Sigmoid colon (tissue), 7 donors: ENCODE measurements around the gene JAKMIP1. TPM values are rescaled to one million over a fixed set of nuclear protein-coding genes. Genes with fewer than 3 reads are reported as not detected.
A peak's percentile ranks its signal among the peaks of the same experiment; 100 is the strongest.

Experiments used
- DNase-seq: peaks from one replicate; pipeline ENCODE4 v3.0.0-alpha.2; 2019
- H3K27ac ChIP-seq, 4 donors: fragments of 200-600 bp; sonication (generic); one replicate each; pipeline ENCODE4 v1.5.1; 2016 to 2019; ENCODE audit warnings: mild to moderate bottlenecking in 1 of 4
- H3K27me3 ChIP-seq, 3 donors: fragments of 200-600 bp; sonication (generic); one replicate each; pipeline ENCODE4 v1.5.1; 2019; ENCODE audit warnings: mild to moderate bottlenecking in 1 of 3
- H3K36me3 ChIP-seq, 4 donors: fragments of 200-600 bp; sonication (generic); one replicate each; pipeline ENCODE4 v1.5.1; 2016 to 2019
- H3K4me1 ChIP-seq, 4 donors: fragments of 200-600 bp; sonication (generic); one replicate each; pipeline ENCODE4 v1.5.1; 2017 to 2019
- H3K4me3 ChIP-seq, 4 donors: fragments of 200-600 bp; sonication (generic); one replicate each; pipeline ENCODE4 v1.5.1; 2017 to 2019; ENCODE audit warnings: mild to moderate bottlenecking in 2 of 4, moderate library complexity in 1 of 4
- H3K9me3 ChIP-seq, 4 donors: fragments of 200-600 bp in 3 of 4; sonication (generic) in 3 of 4; one replicate each; pipeline versions ENCODE4 v1.5.1 to v1.6.1; 2013 to 2019
- EP300 ChIP-seq, 4 donors: sonication (generic); formaldehyde crosslinking; IDR thresholded peaks; one replicate each; pipeline ENCODE4 v1.6.1; 2017; ENCODE audit warnings: antibody characterized with exemption in 4 of 4
- POLR2A ChIP-seq, 2 donors: fragments of 450-650 bp; IDR thresholded peaks; one replicate each; pipeline ENCODE4 v1.6.1; 2016; ENCODE audit warnings: antibody characterized with exemption in 2 of 2, mild to moderate bottlenecking in 2 of 2, moderate library complexity in 2 of 2
- POLR2AphosphoS5 ChIP-seq, 4 donors: sonication (generic); formaldehyde crosslinking; IDR thresholded peaks; one replicate each; pipeline ENCODE4 v1.6.1; 2017; ENCODE audit warnings: antibody characterized with exemption in 4 of 4
- WGBS, 2 donors: extraction: QIAGEN DNeasy Blood & Tissue Kit; methylation state at CpG; one replicate each; pipeline ENCODE4 v1.1.7; 2013; 5-methylcytosine and 5-hydroxymethylcytosine counted together
- intact Hi-C: fragments of 100-400 bp; cut with DNase I; formaldehyde crosslinking; loops from one replicate; pipeline ENCODE4 v1.15.1; 2023
- polyA plus RNA-seq, 3 donors: library from polyadenylated mRNA; stranded (reverse); fragments of 200-250 nt; gene quantifications; one replicate each; pipeline ENCODE4 v1.2.3, GENCODE V29; 2013
- total RNA-seq, 4 donors: library from RNA; depleted of rRNA; stranded (reverse); fragments of >200 nt; gene quantifications; one replicate each; pipeline ENCODE4 v1.1.0, GENCODE V29; 2016
- TF ChIP-seq, protein P1 (sequence below), 4 experiments: fragments of 450-650 bp in 3 of 4; fragments of 200-600 bp in 1 of 4; IDR thresholded peaks; one replicate each; pipeline ENCODE4 v1.5.1; 2016 to 2019; ENCODE audit warnings: antibody characterized with exemption in 4 of 4, mild to moderate bottlenecking in 3 of 4, moderate library complexity in 2 of 4
- donor health status: healthy with polysubstance abuse.
- donor health status: Bipolar disorder and iron deficiency.
- donor health status: healthy.

The JAKMIP1 gene
- total and polyA plus RNA-seq, 7 donors, result 0.49 to 3.9 (median 1.8) TPM; not detected in 2

DNA sequence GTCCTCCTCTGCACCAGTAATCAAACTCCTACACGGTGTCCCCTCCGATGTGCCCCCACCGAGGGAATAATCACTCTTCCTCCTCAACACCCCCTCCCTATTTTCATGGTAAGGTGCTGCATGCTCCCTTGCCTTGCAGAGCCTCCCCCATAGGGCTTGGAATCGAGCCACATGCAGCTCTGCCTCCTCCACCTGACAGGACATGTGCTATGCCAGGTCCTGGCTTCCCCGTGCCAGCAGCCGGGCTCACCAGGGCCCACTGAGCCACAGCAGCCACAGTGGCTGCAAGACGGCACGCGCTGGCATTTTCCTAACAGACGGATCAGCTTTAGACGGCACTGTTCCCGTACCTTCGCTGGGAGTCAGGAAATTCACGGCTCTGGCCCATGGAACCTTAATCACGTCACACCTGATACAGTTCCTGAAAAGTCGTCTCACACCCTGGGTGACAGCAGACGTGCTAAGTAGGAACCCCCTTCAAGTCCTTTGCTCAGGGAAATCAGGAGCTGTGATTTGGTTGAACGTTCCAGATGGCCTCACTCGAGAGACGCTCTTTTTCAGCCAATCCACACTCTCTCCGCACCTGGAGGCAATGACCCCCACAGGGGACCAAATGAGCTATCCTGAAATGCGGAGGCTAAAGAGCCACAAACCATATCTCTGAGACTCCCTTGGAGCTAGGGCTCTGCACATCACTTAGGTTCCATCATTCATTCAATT lies 63.2 kb downstream of the JAKMIP1 start:
- peak; percentile 39 for DNase-seq
- Histone ChIP-seq H3K4me3 (no peak overlapping the region), H3K27ac (no peak overlapping the region), H3K9me3 (no peaks in the 10 kb centered on the region), H3K36me3 (no peaks in the 10 kb centered on the region), H3K27me3 (no peaks in the 10 kb centered on the region), H3K4me1 (no peaks in the 10 kb centered on the region)
- intact Hi-C loops, result no loop called here
- TF ChIP-seq POLR2A (IDR thresholded peaks at IDR 0.05), result no peak
- TF ChIP-seq EP300 (IDR thresholded peaks at IDR 0.05), result no peak
- TF ChIP-seq POLR2AphosphoS5 (IDR thresholded peaks at IDR 0.05), result no peak
- TF ChIP-seq, protein P1, sequence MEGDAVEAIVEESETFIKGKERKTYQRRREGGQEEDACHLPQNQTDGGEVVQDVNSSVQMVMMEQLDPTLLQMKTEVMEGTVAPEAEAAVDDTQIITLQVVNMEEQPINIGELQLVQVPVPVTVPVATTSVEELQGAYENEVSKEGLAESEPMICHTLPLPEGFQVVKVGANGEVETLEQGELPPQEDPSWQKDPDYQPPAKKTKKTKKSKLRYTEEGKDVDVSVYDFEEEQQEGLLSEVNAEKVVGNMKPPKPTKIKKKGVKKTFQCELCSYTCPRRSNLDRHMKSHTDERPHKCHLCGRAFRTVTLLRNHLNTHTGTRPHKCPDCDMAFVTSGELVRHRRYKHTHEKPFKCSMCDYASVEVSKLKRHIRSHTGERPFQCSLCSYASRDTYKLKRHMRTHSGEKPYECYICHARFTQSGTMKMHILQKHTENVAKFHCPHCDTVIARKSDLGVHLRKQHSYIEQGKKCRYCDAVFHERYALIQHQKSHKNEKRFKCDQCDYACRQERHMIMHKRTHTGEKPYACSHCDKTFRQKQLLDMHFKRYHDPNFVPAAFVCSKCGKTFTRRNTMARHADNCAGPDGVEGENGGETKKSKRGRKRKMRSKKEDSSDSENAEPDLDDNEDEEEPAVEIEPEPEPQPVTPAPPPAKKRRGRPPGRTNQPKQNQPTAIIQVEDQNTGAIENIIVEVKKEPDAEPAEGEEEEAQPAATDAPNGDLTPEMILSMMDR (IDR thresholded peaks at IDR 0.05), result no peak
- 68 to 74% methylated on average over 22 of the region's 22 CpGs for WGBS, 2 donors

DNA sequence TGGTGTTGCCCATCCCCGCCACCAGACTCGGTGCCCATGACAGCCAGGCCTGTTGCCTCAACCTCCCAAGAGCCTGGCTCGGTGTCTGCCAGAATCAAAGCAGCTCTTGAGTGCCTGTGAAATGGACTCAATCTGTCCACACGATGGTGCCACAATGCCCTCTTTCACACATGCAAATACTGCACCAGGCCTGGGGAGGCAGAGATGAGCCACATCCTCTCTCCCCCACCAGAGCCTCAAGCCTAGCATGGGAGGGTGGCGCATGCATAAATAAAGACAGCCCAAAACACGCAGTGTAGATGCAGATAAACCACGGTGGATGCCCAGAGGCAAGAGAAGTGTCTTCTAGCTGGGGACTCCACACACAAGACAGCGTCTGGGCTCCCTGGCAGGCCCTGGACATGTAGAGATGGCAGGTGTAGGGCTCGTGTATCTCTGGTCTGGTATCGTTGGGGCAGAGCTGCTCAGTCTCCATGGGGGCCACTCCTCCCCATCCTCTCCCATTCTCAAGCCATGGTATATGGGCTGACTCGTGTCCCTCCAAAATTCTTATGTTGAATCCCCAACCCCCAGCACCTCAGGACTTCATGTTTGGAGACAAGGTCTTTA lies 65.6 kb downstream of the JAKMIP1 start:
- Histone ChIP-seq H3K4me3 (no peak overlapping the region), H3K36me3 (no peaks in the 10 kb centered on the region), H3K9me3 (no peaks in the 10 kb centered on the region), H3K27me3 (no peaks in the 10 kb centered on the region), H3K4me1 (no peaks in the 10 kb centered on the region), H3K27ac (no peak overlapping the region)
- DNase-seq, result peak; percentile 47
- 78 to 82% methylated on average over 11 of the region's 11 CpGs for WGBS, 2 donors
- TF ChIP-seq EP300 (IDR thresholded peaks at IDR 0.05) (no peak), POLR2A (IDR thresholded peaks at IDR 0.05) (no peak), POLR2AphosphoS5 (IDR thresholded peaks at IDR 0.05) (no peak)
- TF ChIP-seq, protein P1 (IDR thresholded peaks at IDR 0.05), result no peak
- intact Hi-C loops, result no loop called here

DNA sequence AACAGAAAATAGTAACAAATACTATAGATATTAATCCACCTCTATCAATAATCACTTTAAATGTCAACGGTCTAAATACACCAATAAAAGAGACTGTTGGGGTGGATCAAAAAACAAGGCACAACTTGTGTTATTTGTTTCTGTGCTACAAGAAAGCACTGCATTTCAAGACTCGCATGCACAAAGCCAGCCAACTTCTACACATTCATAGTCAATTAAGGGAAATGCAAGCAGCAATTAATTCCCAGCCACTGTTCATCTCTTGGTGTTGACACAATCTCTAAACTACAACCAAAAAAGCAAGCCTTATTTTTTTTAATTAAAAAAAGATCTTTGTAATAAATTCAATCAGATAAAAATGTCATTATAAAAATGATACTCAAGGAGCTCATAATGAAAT lies 67.6 kb downstream of the JAKMIP1 start:
- Histone ChIP-seq H3K4me3 (no peak overlapping the region), H3K36me3 (no peaks in the 10 kb centered on the region), H3K27me3 (no peaks in the 10 kb centered on the region), H3K27ac (no peak overlapping the region), H3K9me3 (no peaks in the 10 kb centered on the region), H3K4me1 (no peaks in the 10 kb centered on the region)
- 68 to 87% methylated on average over 2 of the region's 2 CpGs for WGBS, 2 donors
- intact Hi-C loops, result no loop called here
- DNase-seq, result no peak
- no peak for TF ChIP-seq POLR2AphosphoS5 (IDR thresholded peaks at IDR 0.05)
- TF ChIP-seq, protein P1 (IDR thresholded peaks at IDR 0.05), result no peak
- TF ChIP-seq EP300 (IDR thresholded peaks at IDR 0.05), result no peak

GRCh38 chr4:6128221-6128850 lies 72.0 kb downstream of the JAKMIP1 start:
- H3K27me3 ChIP-seq, result no peaks in the 10 kb centered on the region
- H3K4me1 ChIP-seq, result no peaks in the 10 kb centered on the region
- WGBS, 2 donors, result 34 to 77% methylated on average over 11 of the region's 11 CpGs
- TF ChIP-seq POLR2A (IDR thresholded peaks at IDR 0.05) (no peak), EP300 (IDR thresholded peaks at IDR 0.05) (no peak), POLR2AphosphoS5 (IDR thresholded peaks at IDR 0.05) (no peak)
- TF ChIP-seq, protein P1 (IDR thresholded peaks at IDR 0.05), result no peak
- no peaks in the 10 kb centered on the region for H3K36me3 ChIP-seq
- no peak overlapping the region for H3K27ac ChIP-seq
- no peak overlapping the region for H3K4me3 ChIP-seq
- DNase-seq, result peak; percentile 53
- intact Hi-C loops, result no loop called here
- no peaks in the 10 kb centered on the region for H3K9me3 ChIP-seq
